HG02981 (cell line): ENCODE results near the gene TGFBR1.

Source experiments
- ATAC-seq: cut with Tn5 transposase; IDR thresholded peaks from one replicate; pipeline ENCODE4 v1.9.1; 2021; ENCODE audit warnings: mild to moderate bottlenecking, moderate library complexity; ENCODE audit not compliant: unreplicated experiment

Gene TGFBR1

GRCh38 chr9:99105152-99106043 lies 485 bp downstream of the TGFBR1 start:
- ATAC-seq, result peak; percentile 49

GRCh38 chr9:99106044-99106375 lies 1.1 kb downstream of the TGFBR1 start:
- no peak for ATAC-seq

GRCh38 chr9:99107421-99107820 lies 2.5 kb downstream of the TGFBR1 start:
- ATAC-seq, result no peak

- ATAC-seq, result no peak
These were observed 3.2 kb downstream of the TGFBR1 start for GRCh38 chr9:99108131-99108530.

- no peak for ATAC-seq
These were observed 4.6 kb downstream of the TGFBR1 start for GRCh38 chr9:99109522-99109921.

GRCh38 chr9:99112750-99113413 lies 8.0 kb downstream of the TGFBR1 start:
- no peak for ATAC-seq

- ATAC-seq, result no peak
These were observed 8.6 kb downstream of the TGFBR1 start for GRCh38 chr9:99113414-99114048.

- ATAC-seq, result no peak
These were observed 9.1 kb downstream of the TGFBR1 start for GRCh38 chr9:99114049-99114440.

GRCh38 chr9:99114846-99115500 lies 10.1 kb downstream of the TGFBR1 start:
- no peak for ATAC-seq

- no peak for ATAC-seq
These were observed 11.1 kb downstream of the TGFBR1 start for GRCh38 chr9:99116003-99116411.

- peak; percentile 96 for ATAC-seq
These were observed 14.0 kb downstream of the TGFBR1 start for GRCh38 chr9:99118782-99119466.

GRCh38 chr9:99119976-99120655 lies 15.2 kb downstream of the TGFBR1 start:
- no peak for ATAC-seq

- no peak for ATAC-seq
These were observed 16.7 kb downstream of the TGFBR1 start for GRCh38 chr9:99121604-99122003.

- ATAC-seq, result no peak
These were observed 19.8 kb downstream of the TGFBR1 start for GRCh38 chr9:99124534-99125255.

GRCh38 chr9:99125446-99125845 lies 20.5 kb downstream of the TGFBR1 start:
- ATAC-seq, result no peak

- ATAC-seq, result no peak
These were observed 21.4 kb downstream of the TGFBR1 start for GRCh38 chr9:99126312-99126711.

- ATAC-seq, result peak; percentile 31
These were observed 22.6 kb downstream of the TGFBR1 start for GRCh38 chr9:99127356-99128132.

- ATAC-seq, result peak; percentile 24
These were observed 23.2 kb downstream of the TGFBR1 start for GRCh38 chr9:99128133-99128406.

GRCh38 chr9:99129091-99129490 lies 24.2 kb downstream of the TGFBR1 start:
- ATAC-seq, result no peak
